Measurements from ENCODE around the gene FOXJ3. TPM values are rescaled to one million over a fixed set of nuclear protein-coding genes. Genes with fewer than 3 reads are reported as not detected.
A peak's percentile ranks its signal among the peaks of the same experiment; 100 is the strongest.

FOXJ3 gene
- total and polyA plus RNA-seq, 2 donors from 2014 or later: 11.8 to 45.5 TPM

DNA sequence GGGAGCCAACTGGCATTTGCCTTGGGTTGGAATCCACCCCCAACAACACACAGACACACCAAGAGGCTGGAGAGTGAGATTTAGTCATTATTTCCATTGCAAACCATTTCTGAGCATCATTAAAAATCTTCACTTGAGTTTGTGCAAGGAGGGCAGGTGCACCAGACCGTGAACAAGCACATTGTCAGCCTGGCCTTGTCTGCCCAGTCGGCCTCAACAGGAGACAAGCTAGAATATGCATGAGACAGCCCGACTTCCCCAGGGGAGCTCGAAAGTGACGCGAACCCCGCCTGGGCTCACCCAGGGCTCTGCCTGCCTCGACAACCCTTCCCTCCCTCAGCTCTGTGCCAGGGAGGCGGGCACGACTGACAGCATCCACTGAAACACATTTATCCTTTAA lies 197.3 kb downstream of the FOXJ3 start:
- FAIRE-seq: no peak
- H3K4me1 ChIP-seq (ENCODE audit: control insufficient read depth in 2 of 3, insufficient read depth in 2 of 3, low read depth in 1 of 3, low read length in 3 of 3): no peaks in the 10 kb centered on the region
- intact Hi-C loops (cut with DNase I): no loop called here

DNA sequence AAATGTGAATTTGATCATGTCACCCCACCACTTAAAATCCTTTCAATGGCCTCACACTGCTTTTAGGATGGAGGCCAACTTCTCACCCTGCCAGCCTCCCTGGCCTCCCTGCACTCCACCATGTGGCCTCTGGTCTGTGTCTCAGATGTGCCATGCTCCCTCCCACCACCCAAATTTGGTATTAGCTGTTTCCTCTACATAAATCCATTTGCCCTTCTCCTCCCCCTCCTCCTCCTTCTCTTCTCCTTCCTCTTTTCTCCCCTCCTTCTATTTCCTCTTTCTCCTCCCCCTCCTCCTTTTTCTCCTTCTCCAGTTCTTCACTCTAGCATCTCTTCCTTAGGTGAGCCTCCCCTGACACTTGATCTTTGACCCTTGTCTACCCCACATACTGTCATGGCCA lies 198.6 kb downstream of the FOXJ3 start:
- Histone ChIP-seq H3K27ac (ENCODE audit: low read depth in 2 of 2, low read length in 2 of 2) (no peak overlapping the region), H3K27me3 (ENCODE audit: control insufficient read depth, insufficient read depth, low read length) (no peaks in the 10 kb centered on the region), H3K9ac (ENCODE audit: low read length in 3 of 3) (no peak overlapping the region), H3K36me3 (ENCODE audit: control insufficient read depth in 2 of 3, insufficient read depth in 3 of 3, low read length in 3 of 3) (no peaks in the 10 kb centered on the region), H3K4me3 (ENCODE audit: low read length in 3 of 3) (no peak overlapping the region), H3K4me1 (ENCODE audit: control insufficient read depth in 2 of 3, insufficient read depth in 2 of 3, low read depth in 1 of 3, low read length in 3 of 3) (no peaks in the 10 kb centered on the region), H3K9me3 (ENCODE audit: control insufficient read depth in 2 of 3, insufficient read depth in 1 of 3, low read length in 3 of 3) (no peaks in the 10 kb centered on the region)
- TF ChIP-seq CTCF (IDR thresholded peaks at IDR 0.05; ENCODE audit: borderline replicate concordance, extremely low read depth, insufficient read depth): no peak
- no peak for DNase-seq
- intact Hi-C loops (cut with DNase I): no loop called here
- FAIRE-seq: no peak

More for the DNA sequence above, 197.3 kb downstream of the FOXJ3 start:
- H3K36me3 ChIP-seq (ENCODE audit: control insufficient read depth in 2 of 3, insufficient read depth in 3 of 3, low read length in 3 of 3): no peaks in the 10 kb centered on the region
- peak in 3 of 5 donors; percentile 27 to 77 (median 53) for DNase-seq
- no peak overlapping the region for H3K9ac ChIP-seq (ENCODE audit: low read length in 3 of 3)
- no peak overlapping the region for H3K4me3 ChIP-seq (ENCODE audit: low read length in 3 of 3)
- no peaks in the 10 kb centered on the region for H3K9me3 ChIP-seq (ENCODE audit: control insufficient read depth in 2 of 3, insufficient read depth in 1 of 3, low read length in 3 of 3)
- TF ChIP-seq CTCF (IDR thresholded peaks at IDR 0.05; ENCODE audit: borderline replicate concordance, extremely low read depth, insufficient read depth): no peak
- no peaks in the 10 kb centered on the region for H3K27me3 ChIP-seq (ENCODE audit: control insufficient read depth, insufficient read depth, low read length)
- no peak overlapping the region for H3K27ac ChIP-seq (ENCODE audit: low read depth in 2 of 2, low read length in 2 of 2)

GRCh38 chr1:42135426-42135825 lies 199.6 kb downstream of the FOXJ3 start:
- TF ChIP-seq CTCF (IDR thresholded peaks at IDR 0.05; ENCODE audit: borderline replicate concordance, extremely low read depth, insufficient read depth): no peak
- Histone ChIP-seq H3K27me3 (ENCODE audit: control insufficient read depth, insufficient read depth, low read length) (no peaks in the 10 kb centered on the region), H3K27ac (ENCODE audit: low read depth in 2 of 2, low read length in 2 of 2) (no peak overlapping the region), H3K9me3 (ENCODE audit: control insufficient read depth in 2 of 3, insufficient read depth in 1 of 3, low read length in 3 of 3) (no peaks in the 10 kb centered on the region), H3K4me3 (ENCODE audit: low read length in 3 of 3) (no peak overlapping the region), H3K36me3 (ENCODE audit: control insufficient read depth in 2 of 3, insufficient read depth in 3 of 3, low read length in 3 of 3) (no peaks in the 10 kb centered on the region), H3K9ac (ENCODE audit: low read length in 3 of 3) (no peak overlapping the region), H3K4me1 (ENCODE audit: control insufficient read depth in 2 of 3, insufficient read depth in 2 of 3, low read depth in 1 of 3, low read length in 3 of 3) (no peaks in the 10 kb centered on the region)
- FAIRE-seq: no peak
- no peak for DNase-seq
- intact Hi-C loops (cut with DNase I): no loop called here
